Vagina (tissue), 2 donors: ENCODE data around the gene RPL19.

Experiments
- POLR2A ChIP-seq, 2 donors: fragments of 450-650 bp; IDR thresholded peaks; one replicate each; pipeline ENCODE4 v1.6.1; 2017; ENCODE audit warnings: antibody characterized with exemption in 2 of 2, mild to moderate bottlenecking in 2 of 2, moderate library complexity in 2 of 2
- TF ChIP-seq, protein P1 (sequence below), 3 experiments: fragments of 450-650 bp in 2 of 3; fragments of 200-600 bp in 1 of 3; sonication (generic) in 1 of 3; IDR thresholded peaks; one replicate each; pipeline ENCODE4 v1.5.1; 2017 to 2019; ENCODE audit warnings: antibody characterized with exemption in 3 of 3, mild to moderate bottlenecking in 2 of 3, moderate library complexity in 2 of 3

GRCh38 chr17:39170109-39170508 is 30.0 kb upstream of the RPL19 start:
- TF ChIP-seq POLR2A (IDR thresholded peaks at IDR 0.05) = no peak
- TF ChIP-seq, protein P1, sequence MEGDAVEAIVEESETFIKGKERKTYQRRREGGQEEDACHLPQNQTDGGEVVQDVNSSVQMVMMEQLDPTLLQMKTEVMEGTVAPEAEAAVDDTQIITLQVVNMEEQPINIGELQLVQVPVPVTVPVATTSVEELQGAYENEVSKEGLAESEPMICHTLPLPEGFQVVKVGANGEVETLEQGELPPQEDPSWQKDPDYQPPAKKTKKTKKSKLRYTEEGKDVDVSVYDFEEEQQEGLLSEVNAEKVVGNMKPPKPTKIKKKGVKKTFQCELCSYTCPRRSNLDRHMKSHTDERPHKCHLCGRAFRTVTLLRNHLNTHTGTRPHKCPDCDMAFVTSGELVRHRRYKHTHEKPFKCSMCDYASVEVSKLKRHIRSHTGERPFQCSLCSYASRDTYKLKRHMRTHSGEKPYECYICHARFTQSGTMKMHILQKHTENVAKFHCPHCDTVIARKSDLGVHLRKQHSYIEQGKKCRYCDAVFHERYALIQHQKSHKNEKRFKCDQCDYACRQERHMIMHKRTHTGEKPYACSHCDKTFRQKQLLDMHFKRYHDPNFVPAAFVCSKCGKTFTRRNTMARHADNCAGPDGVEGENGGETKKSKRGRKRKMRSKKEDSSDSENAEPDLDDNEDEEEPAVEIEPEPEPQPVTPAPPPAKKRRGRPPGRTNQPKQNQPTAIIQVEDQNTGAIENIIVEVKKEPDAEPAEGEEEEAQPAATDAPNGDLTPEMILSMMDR (IDR thresholded peaks at IDR 0.05) = no peak
